ENCODE results near the gene CCDC93. TPM values are rescaled to one million over a fixed set of nuclear protein-coding genes. Genes with fewer than 3 reads are reported as not detected.
"Not testable (repeated sequence)": the region's sequence is repeated elsewhere in the genome, so short reads cannot be mapped to it uniquely, and the experiment has no call there.

Gene CCDC93
- total RNA-seq, 1 experiment from 2014 or later: 17.0 TPM

DNA sequence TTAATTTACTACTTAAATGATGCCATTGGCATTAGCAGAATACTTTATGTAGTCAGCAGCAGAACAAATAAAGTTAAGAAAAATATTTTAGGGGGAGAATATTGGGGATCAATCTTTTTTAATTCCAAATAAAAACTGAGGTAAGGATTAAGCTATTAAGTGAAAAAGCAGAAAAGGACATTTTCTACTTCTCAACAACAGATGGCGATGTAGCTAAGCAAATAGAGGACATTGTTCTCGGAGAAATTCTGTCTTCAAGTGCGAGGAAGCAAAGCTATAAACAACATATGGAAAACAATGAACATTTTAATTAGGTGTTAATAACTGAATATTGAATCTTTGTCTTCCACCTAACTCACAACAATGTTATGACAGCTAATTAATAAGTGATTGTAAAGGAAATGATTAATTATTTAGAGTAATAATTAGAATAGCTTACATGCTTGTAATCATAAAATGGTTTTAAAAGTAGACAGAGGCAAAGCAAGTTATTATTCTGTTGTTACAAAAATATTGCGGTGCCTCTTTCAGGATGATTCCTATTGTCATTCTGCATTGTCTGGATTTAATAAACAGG, 32.9 kb upstream of the CCDC93 start:
- DNase-seq (ENCODE audit: extremely low read depth, low read depth): peak; percentile 22

DNA sequence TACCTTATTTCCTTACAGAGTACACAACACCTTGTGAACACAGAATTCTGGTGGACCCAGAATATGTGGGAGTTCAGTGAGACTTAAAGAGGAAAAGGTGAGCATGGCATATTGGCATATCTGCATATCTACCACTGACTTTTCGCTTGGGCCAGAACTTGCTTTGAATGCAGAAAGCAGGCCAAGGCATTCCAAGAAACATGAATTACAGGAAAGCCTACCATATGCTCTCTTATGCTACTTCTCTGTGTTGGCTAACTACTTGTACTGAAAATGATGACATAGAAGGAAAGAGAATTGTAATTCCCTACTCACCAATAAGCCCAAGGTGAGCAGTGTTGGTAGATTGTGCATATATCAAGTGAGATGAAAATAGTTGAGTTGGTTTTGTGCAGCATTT, 31.4 kb upstream of the CCDC93 start:
- DNase-seq (ENCODE audit: extremely low read depth, low read depth): no peak

DNA sequence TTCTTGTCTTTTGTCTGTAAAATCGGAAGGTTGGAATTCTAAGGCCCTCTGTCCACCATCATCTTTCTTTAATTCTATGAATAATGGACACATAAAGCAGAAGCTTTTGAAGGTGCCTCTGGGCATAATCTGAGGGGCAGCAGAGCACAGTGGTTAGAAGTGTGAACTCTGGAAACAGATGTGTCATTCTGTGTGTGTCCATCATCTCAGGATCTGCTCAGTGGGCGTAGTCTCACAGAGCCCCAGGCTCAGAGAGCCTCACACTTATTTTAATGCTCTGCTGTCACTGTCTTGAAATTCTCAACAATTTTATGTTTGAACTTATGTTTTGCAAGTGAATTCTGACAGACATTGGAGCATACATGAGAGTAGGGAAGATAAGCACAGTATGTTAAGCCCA, 31.0 kb upstream of the CCDC93 start:
- no peak for DNase-seq (ENCODE audit: extremely low read depth, low read depth)

DNA sequence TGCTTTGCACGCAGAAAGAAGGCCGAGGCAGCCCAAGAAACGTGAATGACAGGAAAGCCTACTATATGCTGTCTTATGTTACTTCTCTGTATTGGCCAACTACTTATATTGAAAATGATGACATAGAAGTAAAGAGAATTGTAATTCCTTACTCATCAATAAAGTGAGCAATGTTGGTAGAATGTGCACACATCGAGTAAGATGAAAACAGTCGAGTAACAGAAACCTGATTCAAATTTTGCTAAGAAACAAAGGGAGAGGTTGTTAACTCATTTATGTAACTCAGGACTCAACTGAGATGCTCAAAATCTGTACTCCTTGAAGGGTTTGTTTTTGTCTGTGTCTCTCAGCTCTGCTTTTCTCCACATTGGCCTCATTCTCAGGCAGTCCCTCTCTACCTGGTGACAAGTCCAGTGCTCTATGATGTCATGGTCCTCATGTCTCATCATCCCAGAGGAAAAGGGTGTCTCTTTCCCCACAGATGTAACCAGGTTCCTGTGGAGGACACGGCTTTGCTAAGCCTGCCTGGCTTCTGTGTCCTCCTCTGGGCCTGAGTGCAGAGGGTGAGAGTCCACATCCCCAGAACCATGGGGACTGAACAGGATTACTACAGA, 30.3 kb upstream of the CCDC93 start:
- no peak for DNase-seq (ENCODE audit: extremely low read depth, low read depth)

DNA sequence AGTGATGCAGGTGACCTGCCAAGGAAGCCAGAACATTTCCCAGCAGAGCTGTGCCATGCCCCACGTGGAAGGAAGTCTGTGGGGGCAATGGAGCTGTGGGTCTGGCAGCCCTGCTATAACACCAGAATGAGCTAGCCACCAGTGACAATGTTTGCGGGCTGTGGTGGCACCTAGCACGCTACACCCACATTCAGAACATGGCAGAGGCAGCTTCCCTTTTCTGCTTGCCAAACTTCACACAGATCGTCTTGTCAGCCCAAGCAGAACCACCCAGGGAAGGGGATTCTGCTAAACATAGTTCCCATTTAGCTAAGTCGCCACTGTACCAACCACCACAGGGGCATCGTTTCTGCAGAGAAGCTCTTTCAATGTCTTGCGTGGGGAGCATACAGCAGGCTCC, 27.0 kb upstream of the CCDC93 start:
- no peak for DNase-seq (ENCODE audit: extremely low read depth, low read depth)

DNA sequence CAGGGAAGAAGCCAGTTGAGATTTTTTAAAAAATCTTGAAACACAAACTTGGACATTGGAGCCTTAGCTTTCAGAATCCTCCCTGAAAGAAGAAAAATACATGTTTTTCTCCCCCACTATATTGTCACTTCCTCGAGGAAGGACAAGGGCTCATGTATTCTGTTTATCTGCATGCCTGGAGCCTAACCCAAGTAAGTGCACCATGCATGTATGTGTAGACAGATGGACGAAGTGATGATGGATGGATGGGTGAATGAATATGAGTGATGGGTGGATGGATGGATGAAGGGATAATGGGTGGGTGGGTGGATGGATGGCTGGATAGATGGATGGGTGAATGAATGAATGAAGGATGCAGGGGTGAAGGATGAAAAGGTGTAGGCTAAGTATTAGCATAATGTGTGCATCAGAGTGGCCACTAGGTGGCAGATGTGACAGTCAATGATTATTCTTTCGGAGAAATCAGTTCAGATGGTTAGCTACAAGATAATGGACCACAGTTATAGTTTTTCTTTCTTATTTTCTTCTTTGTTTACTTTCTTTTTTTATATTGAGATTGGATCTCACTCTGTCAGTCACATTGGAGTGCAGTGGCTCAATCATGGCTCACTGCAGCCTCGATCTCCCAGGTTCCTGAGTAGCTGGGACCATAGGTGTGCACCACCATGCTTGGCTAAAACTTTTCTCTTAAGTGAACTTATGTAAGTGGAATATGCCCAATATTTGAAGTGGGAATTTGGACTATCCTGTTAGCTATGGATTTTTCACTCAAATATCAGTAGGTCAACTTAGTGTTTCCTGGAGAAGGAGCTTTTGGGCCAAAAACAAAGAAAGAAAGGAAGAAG, 18.5 kb upstream of the CCDC93 start:
- peak; percentile 32 for DNase-seq (ENCODE audit: extremely low read depth, low read depth)

DNA sequence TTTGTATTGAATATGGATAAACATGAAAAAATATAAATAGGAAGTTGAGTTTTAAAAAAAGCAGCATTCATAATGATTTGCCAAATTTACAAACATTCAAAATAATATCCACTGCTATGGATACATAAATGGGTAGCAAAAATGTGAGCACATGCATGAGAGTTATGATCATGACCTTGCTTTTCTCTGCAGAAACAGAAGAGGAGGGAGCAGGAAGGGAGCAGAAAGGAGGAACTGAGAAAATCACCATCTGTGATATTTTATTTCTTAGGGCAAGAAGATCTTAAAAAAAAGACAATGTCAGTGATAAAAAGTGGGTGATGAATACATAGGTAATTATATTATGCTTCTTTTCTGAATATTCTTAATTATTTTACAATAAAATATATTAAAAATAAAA, 17.7 kb upstream of the CCDC93 start:
- no peak for DNase-seq (ENCODE audit: extremely low read depth, low read depth)

DNA sequence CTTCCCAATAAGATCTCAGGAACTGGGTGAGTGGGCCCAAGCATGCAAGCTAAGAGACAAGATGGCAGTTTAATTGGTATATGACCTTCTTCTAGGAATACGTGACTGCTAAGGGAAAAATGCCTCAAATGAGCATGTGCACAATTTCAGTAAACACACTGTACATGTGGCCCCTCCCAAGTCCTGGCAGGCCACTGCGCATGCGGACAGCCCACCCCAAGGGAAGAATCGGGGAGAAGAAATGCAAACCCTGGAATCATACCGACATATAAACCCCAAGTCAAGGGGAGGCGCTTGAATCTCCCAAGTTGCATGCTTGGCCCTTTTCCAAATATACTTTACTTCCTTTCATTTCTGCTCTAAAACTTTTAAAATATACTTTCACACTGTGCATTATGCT, 15.2 kb upstream of the CCDC93 start:
- DNase-seq (ENCODE audit: extremely low read depth, low read depth): no peak

DNA sequence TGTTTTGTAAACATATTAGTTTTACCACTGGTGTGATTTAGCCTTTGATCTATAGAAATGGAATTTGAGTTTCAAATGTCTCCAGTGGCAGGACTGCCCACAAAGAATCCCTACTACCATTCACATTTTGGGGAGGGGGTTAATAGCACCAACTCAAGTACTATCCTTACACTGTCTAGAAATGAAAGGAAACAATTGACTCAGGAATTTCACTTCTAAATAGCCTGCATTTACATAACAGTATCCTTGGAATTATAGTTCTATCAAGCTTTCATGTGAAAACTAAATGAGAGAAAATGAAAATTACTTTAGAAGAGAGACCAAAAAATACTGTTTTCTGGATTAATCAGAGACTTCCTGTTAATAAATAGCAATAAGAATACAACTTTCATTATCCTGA, 7.5 kb upstream of the CCDC93 start:
- DNase-seq (ENCODE audit: extremely low read depth, low read depth): no peak

DNA sequence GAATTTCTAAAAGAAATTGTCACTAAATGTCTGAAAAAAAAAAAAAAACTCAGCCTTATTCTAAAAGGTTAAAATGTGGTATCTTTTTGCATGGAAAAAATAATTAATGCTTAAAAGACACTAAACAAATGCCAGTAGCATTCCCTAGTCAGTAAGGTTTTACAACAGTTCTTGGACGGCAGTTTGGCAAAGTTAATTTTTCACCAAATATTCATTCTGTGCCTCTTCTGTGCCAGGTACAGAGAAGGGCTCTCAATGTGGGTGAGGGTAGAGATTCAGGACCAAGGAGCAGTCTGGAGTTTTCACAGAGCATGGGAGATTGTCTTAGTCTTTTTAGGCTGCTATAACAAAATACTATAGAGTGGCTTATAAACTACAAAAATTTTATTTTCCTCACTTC, 6.0 kb upstream of the CCDC93 start:
- no peak for DNase-seq (ENCODE audit: extremely low read depth, low read depth)

DNA sequence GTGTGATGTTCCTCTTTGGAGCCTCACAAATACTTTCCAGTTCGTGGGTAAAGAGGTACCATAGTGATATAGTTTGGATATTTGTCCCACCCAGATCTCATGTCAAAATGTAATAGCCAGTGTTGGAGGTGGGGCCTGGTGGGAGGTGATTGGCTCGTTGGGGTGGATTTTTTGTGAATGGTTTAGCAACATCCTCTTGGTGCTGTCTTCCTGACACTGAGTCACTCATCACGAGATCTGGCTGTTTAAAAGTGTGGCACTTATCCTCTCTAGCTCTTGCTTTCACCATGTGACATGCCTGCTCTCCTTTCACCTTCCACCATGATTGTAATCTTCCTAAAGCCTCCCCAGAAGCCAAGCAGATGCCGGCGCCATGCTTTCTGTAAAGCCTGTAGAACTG, 3.0 kb upstream of the CCDC93 start:
- no peak for DNase-seq (ENCODE audit: extremely low read depth, low read depth)

DNA sequence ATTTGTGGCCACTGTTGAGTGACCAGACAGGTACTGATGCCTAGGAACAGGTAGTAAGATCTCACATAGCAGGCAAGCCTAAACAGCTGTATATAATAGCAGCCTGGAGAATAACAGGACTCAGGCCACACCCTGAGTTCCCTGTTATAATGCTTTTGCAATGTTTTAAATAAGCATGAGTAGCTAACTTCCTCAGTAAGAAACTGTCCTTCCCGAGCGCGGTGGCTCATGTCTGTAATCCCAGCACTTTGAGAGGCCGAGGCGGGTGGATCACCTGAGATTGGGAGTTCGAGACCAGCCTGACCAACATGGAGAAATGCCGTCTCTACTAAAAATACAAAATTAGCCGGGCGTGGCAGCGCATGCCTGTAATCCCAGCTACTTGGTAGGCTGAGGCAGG, 1.9 kb upstream of the CCDC93 start:
- DNase-seq (ENCODE audit: extremely low read depth, low read depth): not testable (repeated sequence)

DNA sequence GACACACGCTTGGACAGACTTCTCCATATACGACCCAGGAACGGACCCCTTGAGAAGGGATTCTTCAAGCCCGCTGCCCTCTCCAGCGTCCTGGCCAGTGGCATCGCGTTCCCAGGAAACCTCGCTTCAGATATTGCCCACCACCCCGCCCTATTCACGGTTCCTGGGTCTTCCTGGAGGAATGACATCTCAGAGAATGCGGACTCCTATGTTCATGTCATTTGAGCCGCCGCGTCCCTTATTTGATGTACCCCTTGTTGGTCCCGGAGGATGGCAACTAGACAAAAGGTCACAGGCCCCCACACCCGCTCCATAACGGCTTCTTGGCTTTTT, 588 bp upstream of the CCDC93 start:
- DNase-seq (ENCODE audit: extremely low read depth, low read depth): no peak

DNA sequence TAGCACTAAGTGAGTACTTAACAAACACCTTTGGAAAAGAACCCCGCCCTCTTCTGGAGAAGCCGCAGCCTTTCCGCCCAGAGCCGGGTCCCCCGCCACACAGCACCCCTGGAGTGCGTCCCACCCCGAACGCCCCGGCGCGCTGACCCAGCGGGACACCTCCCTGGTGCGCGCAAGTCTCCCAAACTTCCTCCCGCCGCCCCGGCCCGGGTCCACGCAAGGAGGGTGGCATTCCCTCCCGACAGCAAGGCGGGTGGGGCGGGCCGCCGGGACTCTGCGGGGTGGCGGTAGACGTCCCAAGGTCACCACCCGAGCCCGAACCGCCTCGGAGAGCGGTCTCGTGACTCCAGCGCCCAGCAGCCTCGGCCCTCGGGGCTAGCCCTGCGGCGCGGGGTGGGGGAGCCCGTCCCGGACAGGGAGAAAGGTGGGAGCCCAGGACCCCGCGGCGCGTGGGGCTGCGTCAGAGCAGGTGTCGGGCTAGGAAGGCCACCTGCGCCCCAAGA, 598 bp downstream of the CCDC93 start:
- peak; percentile 11 for DNase-seq (ENCODE audit: extremely low read depth, low read depth)

DNA sequence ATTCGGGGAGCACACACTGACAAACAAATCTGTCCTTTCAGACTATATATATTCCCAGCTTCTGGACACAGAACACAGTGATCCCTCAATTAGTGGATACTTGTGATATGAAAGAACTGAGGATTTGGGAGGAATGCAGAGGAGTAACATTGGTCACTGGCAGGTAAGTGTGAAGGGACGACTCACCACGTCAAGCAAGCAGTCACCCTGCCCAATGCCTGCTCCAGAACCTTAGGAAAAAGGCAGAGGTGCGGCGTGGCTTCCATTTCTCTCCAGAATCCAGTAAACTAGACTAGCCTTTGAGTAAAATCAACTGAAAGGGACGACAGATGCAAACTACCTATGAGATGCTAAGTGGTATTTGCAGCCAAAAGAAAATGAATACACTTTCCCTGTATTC, 1.1 kb downstream of the CCDC93 start:
- no peak for DNase-seq (ENCODE audit: extremely low read depth, low read depth)

DNA sequence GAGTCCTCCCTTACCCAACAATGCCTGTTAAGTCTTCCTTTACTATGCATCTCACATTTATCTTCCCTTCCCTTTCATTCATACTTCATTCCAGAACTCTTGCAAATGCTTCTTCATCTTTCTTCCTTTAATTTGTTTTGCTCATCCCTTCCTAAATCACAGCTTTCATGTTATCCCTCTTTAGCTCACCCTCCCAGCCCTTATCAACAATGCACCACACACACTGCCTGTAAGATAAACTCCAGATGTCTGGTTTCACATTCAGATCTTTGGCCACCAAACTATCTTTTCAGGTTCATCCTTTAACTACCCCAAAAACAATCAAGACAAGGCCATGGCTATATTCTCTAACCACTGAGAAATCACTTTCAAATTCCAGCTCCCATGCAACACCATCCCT, 3.4 kb downstream of the CCDC93 start:
- no peak for DNase-seq (ENCODE audit: extremely low read depth, low read depth)

DNA sequence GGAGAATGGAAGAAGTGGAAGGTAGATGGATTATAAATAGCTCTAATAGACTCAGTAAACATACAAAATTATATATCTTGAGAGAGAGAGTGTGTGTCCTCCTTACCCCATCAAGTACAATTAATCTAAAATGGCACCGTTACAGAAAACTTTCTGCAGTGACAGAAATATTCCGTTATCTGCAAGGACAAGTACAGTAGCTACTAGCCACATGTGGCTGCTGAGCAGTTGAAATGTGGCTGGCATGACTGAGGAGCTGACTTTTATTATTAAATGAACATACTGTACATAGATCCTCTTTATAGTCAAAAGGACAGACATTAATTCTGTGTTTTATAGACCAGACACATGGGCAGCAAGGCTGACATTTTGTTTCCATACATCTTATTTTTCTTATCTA, 7.0 kb downstream of the CCDC93 start:
- no peak for DNase-seq (ENCODE audit: extremely low read depth, low read depth)

DNA sequence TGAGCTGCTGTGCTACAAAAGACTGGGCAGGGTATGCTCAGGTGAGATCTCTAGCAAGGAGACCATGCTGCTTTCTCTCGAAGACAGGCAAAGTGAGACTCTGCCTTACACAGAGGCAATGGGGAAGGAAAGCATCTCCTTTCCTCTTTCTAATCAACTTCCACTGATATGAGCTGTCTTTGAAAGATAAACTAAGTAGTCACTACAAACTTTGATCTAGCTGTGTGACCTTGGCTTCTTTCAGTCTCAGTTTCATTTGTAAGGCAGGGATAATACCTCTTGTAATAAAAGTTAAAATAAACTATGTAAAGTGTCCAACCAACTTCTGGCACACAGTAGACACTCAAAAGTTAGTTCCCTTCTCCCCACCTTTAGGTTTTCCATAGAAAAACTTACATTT, 7.5 kb downstream of the CCDC93 start:
- no peak for DNase-seq (ENCODE audit: extremely low read depth, low read depth)

DNA sequence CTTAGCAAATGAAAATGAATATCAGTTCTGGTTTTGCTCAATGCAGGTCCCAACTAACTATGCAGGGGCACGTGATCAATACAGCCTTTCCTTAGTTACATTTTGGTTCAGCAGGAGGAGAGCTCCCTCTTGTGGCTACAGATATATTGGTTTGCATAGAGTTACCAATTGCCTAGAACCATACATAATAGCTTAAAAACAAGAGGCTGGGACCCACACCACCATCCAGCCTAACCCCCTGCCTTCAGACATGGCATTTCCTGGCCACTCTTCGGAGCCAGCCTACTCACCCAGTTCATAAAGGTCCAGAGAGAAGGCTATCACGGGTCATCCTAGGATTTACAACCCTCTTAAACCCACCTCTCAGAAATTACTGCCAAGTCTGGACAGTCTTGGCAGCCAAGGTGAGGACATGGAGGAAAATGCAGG, 10.5 kb downstream of the CCDC93 start:
- peak; percentile 78 for DNase-seq (ENCODE audit: extremely low read depth, low read depth)

DNA sequence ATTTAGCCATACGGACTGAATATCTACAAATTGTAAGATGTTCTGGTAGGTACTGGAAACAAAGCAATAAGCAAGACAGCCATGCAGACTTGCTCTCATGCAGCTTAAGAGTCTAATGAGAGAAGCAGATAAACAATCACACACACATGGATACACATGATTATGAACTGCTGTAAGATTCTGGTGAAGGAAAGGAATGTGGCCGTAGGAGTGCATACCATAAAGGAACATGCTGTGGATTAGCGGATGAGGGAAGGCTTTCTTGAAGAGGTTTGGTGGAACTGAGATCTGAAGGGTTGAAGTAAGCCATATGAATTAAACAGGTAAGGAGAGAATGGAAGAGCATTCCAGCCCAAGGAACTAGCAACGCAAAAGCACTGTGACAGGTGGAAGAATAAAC, 13.8 kb downstream of the CCDC93 start:
- no peak for DNase-seq (ENCODE audit: extremely low read depth, low read depth)

DNA sequence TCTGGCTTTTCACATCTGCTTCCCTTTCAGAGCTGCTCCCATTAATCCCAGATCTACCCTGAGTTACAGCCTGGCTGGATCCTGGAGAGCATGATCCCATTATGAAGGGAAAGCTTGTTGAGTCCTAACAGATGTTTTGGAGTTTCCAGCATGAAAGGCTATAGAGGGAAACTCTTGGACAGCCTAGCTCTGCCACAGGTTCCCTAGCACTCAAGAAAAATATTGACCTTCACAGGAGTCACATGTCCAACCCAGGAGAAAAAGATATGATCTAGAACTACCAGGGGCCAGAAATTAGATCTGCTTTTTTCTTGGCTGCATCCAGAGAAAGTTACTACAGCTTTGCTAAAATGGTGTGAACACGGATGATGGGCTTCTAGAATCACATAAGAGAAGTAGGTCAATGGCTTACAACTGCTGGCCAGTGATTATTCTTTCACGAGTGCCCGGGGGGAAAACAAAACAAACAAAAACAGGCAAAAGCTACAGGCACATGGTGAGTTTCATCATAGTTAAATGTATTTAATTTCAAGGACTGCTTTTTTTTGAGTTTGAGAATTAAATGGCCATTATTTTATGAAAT, 15.9 kb downstream of the CCDC93 start:
- no peak for DNase-seq (ENCODE audit: extremely low read depth, low read depth)

DNA sequence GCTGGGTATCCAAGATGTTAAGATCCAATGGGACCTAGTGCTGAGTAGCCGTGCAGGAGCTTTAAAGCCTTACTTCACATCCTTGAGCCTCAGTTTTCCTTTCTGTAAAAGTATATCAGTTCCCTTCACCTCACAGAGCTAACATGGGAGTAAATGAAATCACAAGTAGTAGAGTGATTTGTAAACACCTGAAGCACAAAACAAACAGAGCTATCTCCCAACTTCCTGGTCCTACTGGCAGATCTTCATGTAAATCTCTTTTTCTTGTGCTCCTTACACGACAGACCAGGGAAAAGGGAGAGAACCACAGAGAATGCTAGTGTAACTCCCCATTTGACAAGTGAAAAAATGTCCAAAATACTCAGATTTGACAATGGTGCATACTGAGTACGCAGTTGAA, 17.3 kb downstream of the CCDC93 start:
- DNase-seq (ENCODE audit: extremely low read depth, low read depth): no peak

Data from NCI-H460 (cell line).